ENCODE results near the gene NEU2.

- TF ChIP-seq CTCF (conservative IDR thresholded peaks at IDR 0.05) (no peak), EZH2 (IDR thresholded peaks at IDR 0.05; ENCODE audit: low read depth) (no peak)
Measured at GRCh38 chr2:232986155-232986554, 46.3 kb upstream of the NEU2 start.
